DMS114 treated with DMSO at 0.1 percent for 48 hours (cell line): ENCODE data around the gene C16orf78.

ENCODE experiments used
- DNase-seq: peaks from one replicate; lab custom pipeline; 2025; ENCODE audit not compliant: unreplicated experiment; lab: John Stamatoyannopoulos, UW

Gene C16orf78

GRCh38 chr16:49373504-49373903, at the start of gene C16orf78:
Gene C16orf78, plus strand, starts transcription at chr16:49373804. Its CDS starts 136 bp downstream, at chr16:49373940.
- no peak for DNase-seq

GRCh38 chr16:49324703-49325102, 48.9 kb upstream of the C16orf78 start:
- DNase-seq = no peak

- no peak for DNase-seq
These were observed 46.1 kb upstream of the C16orf78 start for GRCh38 chr16:49327466-49327865.

- DNase-seq = no peak
These were observed 45.3 kb upstream of the C16orf78 start for GRCh38 chr16:49328325-49328724.

- no peak for DNase-seq
These were observed 42.9 kb upstream of the C16orf78 start for GRCh38 chr16:49330562-49331201.

- no peak for DNase-seq
These were observed 40.9 kb upstream of the C16orf78 start for GRCh38 chr16:49332589-49333258.

- DNase-seq = no peak
These were observed 40.4 kb upstream of the C16orf78 start for GRCh38 chr16:49333259-49333597.

- no peak for DNase-seq
These were observed 37.8 kb upstream of the C16orf78 start for GRCh38 chr16:49335828-49336227.

GRCh38 chr16:49336581-49336980, 37.0 kb upstream of the C16orf78 start:
- DNase-seq = no peak

- no peak for DNase-seq
These were observed 35.7 kb upstream of the C16orf78 start for GRCh38 chr16:49337814-49338350.

GRCh38 chr16:49338611-49339265, 34.9 kb upstream of the C16orf78 start:
- DNase-seq = no peak

- DNase-seq = no peak
These were observed 33.1 kb upstream of the C16orf78 start for GRCh38 chr16:49340466-49340865.

GRCh38 chr16:49341706-49342105, 31.9 kb upstream of the C16orf78 start:
- DNase-seq = no peak

GRCh38 chr16:49342336-49343265, 31.0 kb upstream of the C16orf78 start:
- no peak for DNase-seq

GRCh38 chr16:49343291-49343690, 30.3 kb upstream of the C16orf78 start:
- DNase-seq = no peak

GRCh38 chr16:49344401-49344800, 29.2 kb upstream of the C16orf78 start:
- no peak for DNase-seq

GRCh38 chr16:49345829-49346228, 27.8 kb upstream of the C16orf78 start:
- no peak for DNase-seq

- DNase-seq = no peak
These were observed 27.1 kb upstream of the C16orf78 start for GRCh38 chr16:49346459-49346858.

- no peak for DNase-seq
These were observed 26.1 kb upstream of the C16orf78 start for GRCh38 chr16:49347476-49347875.

- DNase-seq = no peak
These were observed 25.0 kb upstream of the C16orf78 start for GRCh38 chr16:49348408-49349176.
